ENCODE measurements around the gene ATP12A.
A peak's percentile ranks its signal among the peaks of the same experiment; 100 is the strongest.

ATP12A gene

GRCh38 chr13:24684600-24684998 lies 4.4 kb downstream of the ATP12A start:
- no peak for DNase-seq (ENCODE audit: low read depth)
- no peak overlapping the region for H3K4me3 ChIP-seq (replicated peaks; ENCODE audit: low read depth, low read length)
- no peak for TF ChIP-seq CTCF (IDR thresholded peaks at IDR 0.05; ENCODE audit: low read length, missing control alignments)

- H3K4me3 ChIP-seq (replicated peaks; ENCODE audit: low read depth, low read length): no peak overlapping the region
- DNase-seq (ENCODE audit: low read depth): no peak
- no peak for TF ChIP-seq CTCF (IDR thresholded peaks at IDR 0.05; ENCODE audit: low read length, missing control alignments)
Observed at GRCh38 chr13:24685314-24685713, 5.1 kb downstream of the ATP12A start.

GRCh38 chr13:24687611-24688010 lies 7.4 kb downstream of the ATP12A start:
- no peak overlapping the region for H3K4me3 ChIP-seq (replicated peaks; ENCODE audit: low read depth, low read length)
- DNase-seq (ENCODE audit: low read depth): no peak
- no peak for TF ChIP-seq CTCF (IDR thresholded peaks at IDR 0.05; ENCODE audit: low read length, missing control alignments)

GRCh38 chr13:24688111-24688510 lies 7.9 kb downstream of the ATP12A start:
- TF ChIP-seq CTCF (IDR thresholded peaks at IDR 0.05; ENCODE audit: low read length, missing control alignments): no peak
- DNase-seq (ENCODE audit: low read depth): no peak
- H3K4me3 ChIP-seq (replicated peaks; ENCODE audit: low read depth, low read length): no peak overlapping the region

- H3K4me3 ChIP-seq (replicated peaks; ENCODE audit: low read depth, low read length): no peak overlapping the region
- TF ChIP-seq CTCF (IDR thresholded peaks at IDR 0.05; ENCODE audit: low read length, missing control alignments): no peak
Observed at GRCh38 chr13:24688950-24689349, 8.7 kb downstream of the ATP12A start.

GRCh38 chr13:24691381-24691780 lies 11.2 kb downstream of the ATP12A start:
- no peak for DNase-seq (ENCODE audit: low read depth)
- no peak for TF ChIP-seq CTCF (IDR thresholded peaks at IDR 0.05; ENCODE audit: low read length, missing control alignments)
- H3K4me3 ChIP-seq (replicated peaks; ENCODE audit: low read depth, low read length): no peak overlapping the region

More at GRCh38 chr13:24688950-24689349, 8.7 kb downstream of the ATP12A start:
- DNase-seq (ENCODE audit: low read depth): no peak

- DNase-seq (ENCODE audit: low read depth): peak; percentile 60
- no peak overlapping the region for H3K4me3 ChIP-seq (replicated peaks; ENCODE audit: low read depth, low read length)
- TF ChIP-seq CTCF (IDR thresholded peaks at IDR 0.05; ENCODE audit: low read length, missing control alignments): no peak
Observed at GRCh38 chr13:24692561-24692960, 12.4 kb downstream of the ATP12A start.
